ENCODE data around the gene TBC1D4.
"Not testable (repeated sequence)": the region's sequence is repeated elsewhere in the genome, so short reads cannot be mapped to it uniquely, and the experiment has no call there.

Gene TBC1D4

DNA sequence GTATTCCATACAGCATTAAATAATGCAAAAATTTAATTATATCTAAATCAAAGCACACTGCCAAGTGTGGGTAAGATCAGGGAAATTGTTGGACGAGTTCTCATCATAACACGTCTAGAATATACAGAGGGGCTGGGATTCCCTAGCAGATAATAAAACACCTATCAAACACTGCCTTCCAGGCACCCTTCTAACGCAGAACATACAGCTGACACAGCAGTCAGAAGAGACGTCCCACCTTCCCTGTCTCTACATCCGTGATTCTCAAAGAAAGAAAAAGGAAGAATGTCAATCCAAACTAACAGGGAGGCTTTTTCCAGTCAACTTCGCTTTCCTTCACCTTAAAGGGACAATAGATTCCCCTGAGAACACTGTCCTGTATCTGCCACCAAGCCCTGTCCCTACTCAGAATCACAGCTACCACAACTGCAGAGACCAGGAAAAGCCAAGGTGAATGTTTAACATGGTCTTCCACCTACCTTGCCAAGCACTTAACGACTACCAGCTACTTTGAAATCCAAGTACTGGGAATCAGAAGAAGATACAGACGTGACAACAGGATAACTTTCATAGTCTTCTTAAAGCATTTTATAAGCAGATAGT is 38.5 kb downstream of the TBC1D4 start:
- no peak for DNase-seq (ENCODE audit: low read depth)
- no peak overlapping the region for H3K4me3 ChIP-seq (replicated peaks; ENCODE audit: low read depth, low read length)
- TF ChIP-seq CTCF (IDR thresholded peaks at IDR 0.05; ENCODE audit: low read length, missing control alignments), result no peak

- peak; percentile 14 for DNase-seq (ENCODE audit: low read depth)
- TF ChIP-seq CTCF (IDR thresholded peaks at IDR 0.05; ENCODE audit: low read length, missing control alignments), result no peak
- H3K4me3 ChIP-seq (replicated peaks; ENCODE audit: low read depth, low read length), result no peak overlapping the region
Measured at GRCh38 chr13:75442736-75443234, 39.2 kb downstream of the TBC1D4 start.

DNA sequence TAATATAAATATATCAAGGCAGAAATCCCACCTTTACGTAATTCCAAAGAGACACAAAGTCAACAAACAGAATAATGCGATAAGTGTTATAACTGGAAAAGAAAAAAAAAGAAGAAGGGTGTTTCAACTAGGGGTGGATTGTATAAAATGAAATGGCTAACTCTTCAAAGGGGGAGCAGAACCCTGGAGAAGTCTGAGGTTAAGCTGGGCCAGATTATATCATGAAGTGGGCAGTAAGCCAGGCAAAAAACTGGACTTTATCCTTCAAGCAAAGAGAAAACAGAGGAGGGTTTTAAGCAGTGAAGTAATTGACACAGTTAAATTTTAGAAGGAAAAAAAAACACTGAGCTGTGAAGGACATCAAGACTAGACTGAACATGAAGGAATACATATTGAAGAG is 41.9 kb downstream of the TBC1D4 start:
- no peak for TF ChIP-seq CTCF (IDR thresholded peaks at IDR 0.05; ENCODE audit: low read length, missing control alignments)
- H3K4me3 ChIP-seq (replicated peaks; ENCODE audit: low read depth, low read length), result no peak overlapping the region
- no peak for DNase-seq (ENCODE audit: low read depth)

- no peak overlapping the region for H3K4me3 ChIP-seq (replicated peaks; ENCODE audit: low read depth, low read length)
- TF ChIP-seq CTCF (IDR thresholded peaks at IDR 0.05; ENCODE audit: low read length, missing control alignments), result no peak
- peak; percentile 43 for DNase-seq (ENCODE audit: low read depth)
Measured at GRCh38 chr13:75437582-75438318, 44.2 kb downstream of the TBC1D4 start.

- H3K4me3 ChIP-seq (replicated peaks; ENCODE audit: low read depth, low read length); DNase-seq (ENCODE audit: low read depth): not testable (repeated sequence)
Measured at GRCh38 chr13:75434126-75434525, 47.8 kb downstream of the TBC1D4 start.

DNA sequence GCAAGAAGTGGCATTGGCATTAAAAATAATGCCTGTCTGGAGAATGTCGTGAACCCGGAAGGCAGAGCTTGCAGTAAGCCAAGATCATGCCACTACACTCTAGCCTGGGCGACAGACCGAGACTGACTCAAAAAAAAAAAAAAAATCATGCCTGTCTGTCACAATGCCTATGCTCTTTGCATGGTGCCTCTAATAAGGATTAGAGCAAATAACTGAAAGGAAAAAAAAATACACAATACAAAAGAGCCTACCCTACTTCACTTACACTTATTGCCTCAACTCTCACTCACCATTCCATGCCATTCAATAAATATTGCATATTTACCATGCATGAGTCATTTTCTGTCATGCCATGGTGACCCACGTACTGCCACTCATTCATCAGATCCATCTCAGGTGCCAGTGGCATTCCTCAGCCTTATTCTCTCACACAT is 49.1 kb downstream of the TBC1D4 start:
- no peak for TF ChIP-seq CTCF (IDR thresholded peaks at IDR 0.05; ENCODE audit: low read length, missing control alignments)
- H3K4me3 ChIP-seq (replicated peaks; ENCODE audit: low read depth, low read length), result no peak overlapping the region
- DNase-seq (ENCODE audit: low read depth), result no peak

GRCh38 chr13:75432045-75432444 is 49.9 kb downstream of the TBC1D4 start:
- H3K4me3 ChIP-seq (replicated peaks; ENCODE audit: low read depth, low read length), result no peak overlapping the region
- TF ChIP-seq CTCF (IDR thresholded peaks at IDR 0.05; ENCODE audit: low read length, missing control alignments), result peak; percentile 2
- no peak for DNase-seq (ENCODE audit: low read depth)
